GM03348 (cell line): ENCODE data around the gene VSTM2L.

Experiments used
- DNase-seq: peaks from one replicate; pipeline ENCODE4 v3.0.0; 2012; ENCODE audit warnings: low spot score

Gene VSTM2L

DNA sequence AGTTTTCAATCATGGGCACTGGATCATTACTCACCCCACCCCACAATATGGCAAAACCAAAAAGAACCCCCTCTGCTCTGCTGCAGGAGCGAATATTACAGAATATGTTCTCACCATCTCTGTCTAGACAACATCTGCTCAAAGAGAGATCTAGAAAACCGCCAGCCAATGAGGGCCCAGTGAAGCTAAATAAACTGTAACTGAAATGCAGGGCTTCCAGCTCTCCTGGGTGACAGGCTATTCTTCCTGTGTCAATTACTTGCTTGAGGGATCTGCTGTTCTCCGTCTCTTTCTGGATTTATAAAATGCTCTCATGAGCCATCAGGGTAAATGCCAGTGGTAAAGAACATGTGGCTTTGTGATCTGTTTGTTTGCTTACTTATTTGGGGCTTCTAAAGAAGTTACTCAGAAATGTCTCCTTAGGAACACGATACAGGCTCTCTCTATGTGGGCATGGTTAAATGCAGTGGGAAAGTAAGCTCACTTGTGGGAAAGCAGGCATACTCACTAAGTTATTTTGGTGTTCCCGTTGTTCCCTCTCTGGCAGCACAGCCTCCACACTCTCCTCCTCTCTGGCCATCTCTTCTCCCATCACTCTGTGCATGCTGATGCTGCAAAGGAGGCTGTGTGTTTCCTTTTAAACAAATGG, 85.5 kb downstream of the VSTM2L start:
- no peak for DNase-seq

DNA sequence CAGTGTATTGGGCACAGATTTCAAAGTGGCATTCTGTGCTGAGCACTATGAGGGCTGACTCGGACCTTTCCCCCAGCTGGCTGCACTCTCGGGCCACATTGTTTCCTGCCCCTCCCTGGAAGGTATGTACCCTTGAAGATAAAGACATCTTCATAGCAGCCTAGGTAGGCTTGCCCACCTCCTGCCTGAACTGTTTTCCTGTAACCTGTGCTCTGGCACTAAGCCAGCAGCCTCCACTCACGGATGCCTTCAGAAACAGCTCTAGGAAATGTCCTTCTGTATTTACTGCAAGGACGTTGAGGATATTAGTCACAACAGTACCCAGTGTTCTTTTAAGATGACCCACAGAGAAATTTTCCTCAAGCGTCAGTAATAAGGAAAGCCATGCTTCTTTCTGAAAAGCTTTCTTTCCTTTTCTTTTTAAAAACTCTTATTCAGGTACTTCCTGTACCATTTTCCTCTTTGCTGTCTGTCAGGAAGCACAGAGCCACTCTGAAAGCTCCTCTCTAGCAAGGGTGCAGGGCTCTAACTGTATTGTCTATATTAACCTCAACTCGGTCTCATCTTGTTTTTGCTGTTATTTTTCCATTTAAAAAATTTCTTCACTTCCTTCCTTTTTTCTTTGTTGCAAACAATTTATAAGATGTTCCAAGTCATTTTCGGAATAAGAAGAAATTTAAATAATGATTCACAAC, 86.8 kb downstream of the VSTM2L start:
- DNase-seq: no peak

DNA sequence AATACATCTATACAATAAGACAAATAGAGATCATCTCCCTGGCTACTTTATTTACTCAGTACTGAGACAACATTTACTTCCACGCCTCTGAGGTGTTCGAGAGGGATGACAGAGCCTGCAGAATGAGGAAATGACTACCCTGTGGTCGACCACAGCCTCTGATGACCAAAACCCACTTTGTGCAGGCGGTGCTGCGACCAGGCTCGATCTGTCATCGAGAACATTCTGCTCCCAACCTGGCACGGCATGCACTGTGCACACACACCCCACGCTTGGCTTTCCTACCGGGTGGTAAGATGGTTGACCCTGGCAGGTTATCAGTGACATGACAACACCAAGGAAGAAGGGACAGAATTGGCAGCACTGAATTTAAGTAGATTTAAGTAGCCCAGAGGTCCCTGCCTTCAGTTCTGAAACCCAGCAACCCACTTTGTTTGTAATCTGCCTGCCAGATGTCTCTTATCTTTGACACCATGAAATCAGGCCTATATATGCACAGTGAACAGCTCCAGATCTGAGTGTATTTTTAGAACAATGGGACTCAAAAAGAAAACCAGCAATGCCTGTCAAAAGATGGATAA, 87.7 kb downstream of the VSTM2L start:
- DNase-seq: peak; percentile 55

DNA sequence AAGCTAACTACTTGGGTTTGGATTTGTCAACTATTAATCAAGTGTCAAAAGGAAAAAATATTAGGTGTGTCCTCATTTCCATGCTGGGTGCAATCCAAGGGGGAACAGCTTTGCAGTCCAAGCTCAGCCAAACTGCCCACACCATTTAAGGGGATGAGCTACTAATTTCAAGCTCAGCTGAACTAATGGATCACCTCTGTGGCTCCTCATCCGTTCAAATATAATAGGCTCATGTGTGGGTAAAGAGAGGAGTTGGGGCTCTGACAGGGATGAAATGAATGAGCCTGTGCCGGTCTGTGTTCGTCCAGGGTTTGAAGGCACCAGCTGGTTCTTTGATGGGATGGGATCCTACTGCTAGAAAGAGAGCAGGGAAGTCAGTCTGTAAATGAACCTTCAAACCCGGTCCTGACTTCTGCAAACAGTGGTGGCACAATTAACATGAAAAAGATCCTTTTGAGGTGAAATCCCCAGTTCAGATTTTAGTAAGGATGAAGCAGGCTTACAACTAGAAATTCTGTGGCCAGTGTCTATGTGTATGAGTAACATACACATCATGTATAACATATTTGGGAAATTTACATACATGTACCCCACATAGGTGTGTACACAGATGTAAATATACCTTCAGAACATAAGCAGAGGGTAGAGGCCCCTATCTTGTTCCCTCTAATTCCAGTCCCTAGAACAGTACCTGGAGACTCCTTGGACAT, 88.4 kb downstream of the VSTM2L start:
- DNase-seq: no peak

DNA sequence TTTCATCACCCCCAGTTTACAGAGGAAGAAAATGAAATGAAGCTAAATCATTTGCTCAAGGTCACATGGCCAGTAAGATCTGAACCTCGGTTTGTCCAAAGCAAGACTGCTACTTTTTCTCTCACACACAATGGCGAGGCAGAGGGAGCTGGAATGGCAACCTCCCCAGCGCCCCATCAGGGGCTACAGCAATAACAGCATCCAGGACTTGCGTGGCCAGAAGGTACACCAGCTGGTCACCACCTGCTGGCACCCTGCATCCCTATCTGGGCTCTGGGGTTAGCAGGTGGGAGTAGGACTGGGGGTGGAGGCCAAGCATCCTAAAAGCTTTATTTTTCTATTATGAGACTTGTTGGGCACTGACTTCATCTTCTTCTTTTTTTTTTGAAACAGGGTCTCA, 89.0 kb downstream of the VSTM2L start:
- DNase-seq: no peak

DNA sequence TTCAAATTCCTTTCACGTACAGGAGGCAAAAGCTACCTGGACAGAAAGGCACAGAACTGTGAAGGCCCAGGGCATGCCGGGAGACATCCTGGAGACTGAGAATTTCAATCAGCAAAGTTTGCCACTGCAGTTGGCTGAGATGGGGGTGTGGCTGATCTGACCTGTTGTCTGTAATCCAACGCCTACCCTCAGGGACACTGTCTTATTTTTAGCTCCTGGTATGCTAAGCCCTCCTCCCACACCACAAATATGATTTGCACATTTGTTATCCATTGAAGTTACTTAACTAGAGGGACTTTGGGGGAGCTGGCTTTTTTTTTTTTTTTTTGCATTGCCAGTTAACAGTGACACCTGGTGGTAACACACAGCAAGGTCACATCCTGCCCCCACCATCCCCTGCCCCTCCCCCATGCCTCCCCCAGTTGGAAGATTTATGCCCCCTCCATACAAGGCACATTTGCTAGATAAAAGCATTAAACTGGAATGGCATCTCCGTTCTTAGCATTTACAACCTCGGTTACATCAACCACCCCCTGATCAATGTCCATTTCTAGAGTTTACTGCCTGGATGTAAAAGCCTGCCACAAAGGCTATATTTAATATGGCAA, 90.0 kb downstream of the VSTM2L start:
- peak; percentile 86 for DNase-seq

DNA sequence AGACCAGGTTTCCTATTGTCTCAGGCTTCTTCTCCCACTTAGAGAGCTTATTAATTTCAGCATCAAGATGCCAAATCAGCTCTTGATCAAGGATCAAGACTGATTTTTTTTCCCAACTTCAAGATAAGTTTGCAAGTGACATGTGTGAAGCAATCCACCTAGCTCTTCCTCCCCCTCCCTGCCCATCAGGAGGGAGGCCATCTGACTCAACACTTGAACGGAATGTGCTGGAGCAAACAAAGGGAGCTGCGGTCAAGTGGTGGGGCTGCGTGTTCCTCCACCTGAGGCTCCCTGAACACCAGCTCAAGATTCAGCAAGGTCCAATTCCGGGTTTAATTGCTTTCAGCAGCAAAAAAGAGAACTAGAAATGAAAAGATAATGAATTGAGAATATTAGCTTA, 91.6 kb downstream of the VSTM2L start:
- peak; percentile 42 for DNase-seq
